GM21447 (cell line): Measurements from ENCODE around the gene AK5.

Experiments
- ATAC-seq: cut with Tn5 transposase; IDR thresholded peaks from one replicate; pipeline ENCODE4 v1.9.1; 2021; ENCODE audit not compliant: unreplicated experiment

The AK5 gene

GRCh38 chr1:77539519-77540142 is 257.8 kb downstream of the AK5 start:
- peak; percentile 11 for ATAC-seq

GRCh38 chr1:77540501-77541161 is 258.8 kb downstream of the AK5 start:
- peak; percentile 40 for ATAC-seq

- ATAC-seq: peak; percentile 53
These were observed 259.3 kb downstream of the AK5 start for GRCh38 chr1:77541162-77541545.

GRCh38 chr1:77542813-77543420 is 261.1 kb downstream of the AK5 start:
- no peak for ATAC-seq

- no peak for ATAC-seq
These were observed 262.1 kb downstream of the AK5 start for GRCh38 chr1:77543822-77544448.

- ATAC-seq: no peak
These were observed 263.0 kb downstream of the AK5 start for GRCh38 chr1:77544845-77545244.

GRCh38 chr1:77545970-77546369 is 264.2 kb downstream of the AK5 start:
- no peak for ATAC-seq

GRCh38 chr1:77546890-77547289 is 265.1 kb downstream of the AK5 start:
- no peak for ATAC-seq

- ATAC-seq: no peak
These were observed 266.5 kb downstream of the AK5 start for GRCh38 chr1:77548285-77548684.

- ATAC-seq: no peak
These were observed 268.3 kb downstream of the AK5 start for GRCh38 chr1:77550135-77550534.

GRCh38 chr1:77552626-77553025 is 270.8 kb downstream of the AK5 start:
- no peak for ATAC-seq

GRCh38 chr1:77553568-77554291 is 271.9 kb downstream of the AK5 start:
- no peak for ATAC-seq

- no peak for ATAC-seq
These were observed 274.2 kb downstream of the AK5 start for GRCh38 chr1:77556045-77556444.

GRCh38 chr1:77557053-77557452 is 275.2 kb downstream of the AK5 start:
- no peak for ATAC-seq

- no peak for ATAC-seq
These were observed 276.9 kb downstream of the AK5 start for GRCh38 chr1:77558591-77559164.

GRCh38 chr1:77560741-77561140 is 278.9 kb downstream of the AK5 start:
- no peak for ATAC-seq

GRCh38 chr1:77562596-77563150 is 280.9 kb downstream of the AK5 start:
- ATAC-seq: no peak

- ATAC-seq: no peak
These were observed 283.5 kb downstream of the AK5 start for GRCh38 chr1:77565321-77565720.

- ATAC-seq: no peak
These were observed 289.8 kb downstream of the AK5 start for GRCh38 chr1:77571642-77572041.

- ATAC-seq: no peak
These were observed 297.7 kb downstream of the AK5 start for GRCh38 chr1:77579547-77579946.

GRCh38 chr1:77582905-77583304 is 301.1 kb downstream of the AK5 start:
- ATAC-seq: peak; percentile 78
